HepG2 (cell line): ENCODE measurements around the gene TDRD6. TPM values are rescaled to one million over a fixed set of nuclear protein-coding genes. Genes with fewer than 3 reads are reported as not detected.

Source experiments
- ATAC-seq: fragments of 200-7000 bp; cut with Tn5 transposase; 3 replicates; pipeline ENCODE4 v1.9.1; 2020; ENCODE audit warnings: mild to moderate bottlenecking, moderate library complexity
- BruUV-seq: library from RNA; stranded (reverse); fragments of 400-500 nt; replicated peaks from 2 replicates; lab custom pipeline; 2021; lab: Mats Ljungman, UMichigan
- CTCF ChIA-PET: fragments of 300-600 bp; formaldehyde crosslinking; extraction: SDS; loops from one replicate; lab custom pipeline; 2021; ENCODE audit warnings: low total read pairs, inconsistent platforms, low intra/inter-chr PET ratio; lab: Yijun Ruan, JAX
- POLR2A ChIA-PET: fragments of 350-600 bp; sonication (Branson Sonifier 250); formaldehyde crosslinking; loops from one replicate; lab custom pipeline; 2020; ENCODE audit warnings: antibody characterized with exemption, inconsistent platforms; lab: Yijun Ruan, JAX
- DNase-seq: peaks from one replicate; pipeline ENCODE4 v3.0.0-alpha.2; 2015; ENCODE audit warnings: low spot score
- FAIRE-seq: peaks from 3 replicates; lab custom pipeline; 2011; peaks lifted over from hg19 to GRCh38; lab: Jason Lieb, UNC
- H2AFZ ChIP-seq: one replicate; pipeline ENCODE4 v1.6.1; 2011; ENCODE audit warnings: low read length, inconsistent platforms
- H3K27ac ChIP-seq: fragments of 300-600 bp; 3 replicates; pipeline ENCODE4 v1.8.0; 2011; ENCODE audit warnings: mixed run types, mild to moderate bottlenecking, mixed read lengths, low read length, inconsistent platforms; ENCODE audit not compliant: insufficient read depth; ENCODE audit errors: extremely low read length
- H3K27me3 ChIP-seq, 2 experiments: fragments of 200-600 bp in 1 of 2; 2 replicates in 1 of 2; 3 replicates in 1 of 2; pipeline versions ENCODE4 v1.6.0 to v1.8.0; 2011; ENCODE audit warnings: low read length in 2 of 2, mild to moderate bottlenecking in 2 of 2, moderate library complexity in 2 of 2, inconsistent platforms in 1 of 2; ENCODE audit not compliant: insufficient read depth in 2 of 2, control insufficient read depth in 1 of 2
- H3K36me3 ChIP-seq, 2 experiments: fragments of 200-600 bp in 1 of 2; replicated peaks in 1 of 2; 2 replicates in 1 of 2; 3 replicates in 1 of 2; pipeline versions ENCODE4 v1.5.1 to v1.8.0; 2011; ENCODE audit warnings: low read length in 2 of 2, inconsistent platforms in 1 of 2; ENCODE audit not compliant: insufficient read depth in 2 of 2, control insufficient read depth in 1 of 2
- H3K4me1 ChIP-seq: 2 replicates; pipeline ENCODE4 v1.5.1; 2012; ENCODE audit warnings: low read length, inconsistent platforms; ENCODE audit not compliant: insufficient read depth
- H3K4me2 ChIP-seq: 2 replicates; pipeline ENCODE4 v1.6.0; 2011; ENCODE audit warnings: low read depth, low read length, inconsistent platforms
- H3K4me3 ChIP-seq, 3 experiments: fragments of 200-600 bp in 1 of 3; sonication (generic), shearing (Covaris generic) in 1 of 3; replicated peaks in 1 of 3; 2 replicates each; pipeline ENCODE4 v1.5.1; 2011 to 2016; ENCODE audit warnings: low read length in 3 of 3, inconsistent platforms in 2 of 3, low read depth in 2 of 3, mild to moderate bottlenecking in 2 of 3, control low read depth in 1 of 3, mixed read lengths in 1 of 3; ENCODE audit not compliant: insufficient read depth in 1 of 3
- H3K79me2 ChIP-seq: one replicate; pipeline ENCODE4 v1.6.1; 2011; ENCODE audit warnings: low read length, inconsistent platforms; ENCODE audit not compliant: insufficient read depth
- H3K9ac ChIP-seq: 2 replicates; pipeline ENCODE4 v1.6.0; 2011; ENCODE audit warnings: mild to moderate bottlenecking, low read depth, low read length, inconsistent platforms; ENCODE audit not compliant: insufficient read depth
- H3K9me3 ChIP-seq: 2 replicates; pipeline ENCODE4 v1.5.1; 2012; ENCODE audit warnings: mild to moderate bottlenecking, low read length
- H4K20me1 ChIP-seq: 2 replicates; pipeline ENCODE4 v1.6.0; 2011; ENCODE audit warnings: inconsistent platforms, mild to moderate bottlenecking, low read length, moderate library complexity; ENCODE audit not compliant: insufficient read depth
- ARID4A ChIP-seq: sonication (generic); formaldehyde crosslinking; IDR thresholded peaks from 2 replicates; pipeline ENCODE4 v1.5.0; 2020; ENCODE audit warnings: mild to moderate bottlenecking, missing genetic modification reagents, borderline replicate concordance
- ATRX ChIP-seq: sonication (generic); formaldehyde crosslinking; IDR thresholded peaks from 2 replicates; pipeline ENCODE4 v1.4.0; 2020; ENCODE audit warnings: missing genetic modification reagents, borderline replicate concordance
- CHCHD3 ChIP-seq: sonication (generic); formaldehyde crosslinking; IDR thresholded peaks from 2 replicates; pipeline ENCODE4 v1.8.0; 2022; ENCODE audit warnings: mild to moderate bottlenecking, missing genetic modification reagents, moderate library complexity
- HDAC2 ChIP-seq: sonication (generic); formaldehyde crosslinking; IDR thresholded peaks from 2 replicates; pipeline ENCODE4 v1.4.0; 2020; ENCODE audit warnings: missing genetic modification reagents
- PHF21A ChIP-seq: sonication (generic); formaldehyde crosslinking; IDR thresholded peaks from 2 replicates; pipeline ENCODE4 v1.5.0; 2020; ENCODE audit warnings: mild to moderate bottlenecking, missing genetic modification reagents
- SP5 ChIP-seq: IDR thresholded peaks from 2 replicates; pipeline ENCODE4 v1.6.1; 2016; ENCODE audit warnings: low read depth, borderline replicate concordance
- XRCC5 ChIP-seq: fragments of 200-400 bp; formaldehyde crosslinking; optimal IDR thresholded peaks from 2 replicates; pipeline ENCODE3; 2017; ENCODE audit warnings: mild to moderate bottlenecking, low read length
- ZGPAT ChIP-seq: IDR thresholded peaks from 2 replicates; pipeline ENCODE4 v1.6.1; 2016; ENCODE audit warnings: mild to moderate bottlenecking
- ZNF740 ChIP-seq: sonication (generic); formaldehyde crosslinking; IDR thresholded peaks from 2 replicates; pipeline ENCODE4 v1.4.0; 2020; ENCODE audit warnings: missing genetic modification reagents
- ZNF776 ChIP-seq: sonication (generic); formaldehyde crosslinking; IDR thresholded peaks from 2 replicates; pipeline ENCODE4 v1.4.0; 2020; ENCODE audit warnings: mild to moderate bottlenecking, missing genetic modification reagents
- WGBS: methylation state at CpG from one replicate; pipeline ENCODE4 v1.1.6; 2017; ENCODE audit warnings: low lambda C conversion rate; 5-methylcytosine and 5-hydroxymethylcytosine counted together
- in situ Hi-C: cut with HindIII; loops from 2 replicates; pipeline ENCODE4 v1.10.0; 2017; ENCODE audit warnings: low pct_unique_long_range_greater_than_20kb; ENCODE audit not compliant: extremely low pct_ligation_motif_present
- intact Hi-C: fragments of 100-400 bp; cut with micrococcal nuclease; formaldehyde crosslinking; loops from one replicate; pipeline ENCODE4 v1.10.0; 2022; ENCODE audit not compliant: unreplicated experiment
- polyA plus RNA-seq, 8 experiments: library from polyadenylated mRNA; depleted of rRNA in 3 of 8; stranded (reverse) in 7 of 8; unstranded in 1 of 8; fragments of >200 nt; fragmentation: Illumina TruSeq in 4 of 8; extraction: Trizol in 4 of 8; gene quantifications; 2 replicates each; pipeline versions ENCODE4 v1.2.1 to v1.2.3, GENCODE V29; 2011 to 2016; ENCODE audit warnings: low read depth in 4 of 8, missing spikeins in 1 of 8, mixed read lengths in 1 of 8; ENCODE audit not compliant: insufficient read depth in 1 of 8
- total RNA-seq, 5 experiments: library from RNA; depleted of rRNA; stranded (reverse); fragments of >200 nt; fragmentation: Illumina TruSeq; extraction: Trizol; gene quantifications; 2 replicates each; pipeline ENCODE4 v1.2.3, GENCODE V29; 2016; ENCODE audit warnings: low read depth in 1 of 5

TDRD6 gene
- total and polyA plus RNA-seq, 2 of the 13 experiments (the other 11 are each of a cell fraction or from before 2014, with no cell fraction given), result not detected

- POLR2A ChIA-PET, result no interaction called here
- no peak within 1 kb of the TSS for H3K4me2 ChIP-seq
- ATAC-seq, result no peak
- no peaks in the 10 kb centered on the region for H3K79me2 ChIP-seq
- no peaks in the 10 kb centered on the region for H3K36me3 ChIP-seq
- FAIRE-seq, result no peak
- TF ChIP-seq SP5 (CRISPR knock-in tag) (no peak), CHCHD3 (CRISPR knock-in tag) (no peak), XRCC5 (no peak), HDAC2 (CRISPR knock-in tag) (no peak), ZGPAT (CRISPR knock-in tag) (no peak), PHF21A (CRISPR knock-in tag) (no peak), ZNF776 (no peak), ZNF740 (CRISPR knock-in tag) (no peak), ARID4A (CRISPR knock-in tag) (no peak), ATRX (CRISPR knock-in tag) (no peak)
- TF ChIP-seq, all 625 proteins: peak for 0
- Histone ChIP-seq H3K4me1 (no peaks in the 10 kb centered on the region), H3K4me3 (no peak within 1 kb of the TSS), H2AFZ (no peak within 1 kb of the TSS), H3K27ac (no peak within 1 kb of the TSS), H4K20me1 (no peaks in the 10 kb centered on the region), H3K27me3 (no peaks in the 10 kb centered on the region), H3K9ac (no peak within 1 kb of the TSS), H3K9me3 (no peaks in the 10 kb centered on the region)
- in situ Hi-C loops (no loop called here), intact Hi-C loops (no loop called here)
- CTCF ChIA-PET, result no interaction called here
- BruUV-seq, result no TSS peak
- no peak for DNase-seq
- 20% methylated on average over 1 of the region's 1 CpG for WGBS
These were observed 59.0 kb downstream of the TDRD6 start, which contains the start of gene ANKRD66 for GRCh38 chr6:46746696-46747095. ANKRD66 (plus strand) TSS chr6:46746933; CDS start chr6:46751949, 5,016 bp downstream.
